Effector CD4-positive, alpha-beta T cell (primary cell): ENCODE data around the gene NCF4.
A peak's percentile ranks its signal among the peaks of the same experiment; 100 is the strongest.

Experiments
- DNase-seq: peaks from one replicate; pipeline ENCODE4 v3.0.0-alpha.2; 2020

NCF4 gene

GRCh38 chr22:36865346-36865745 lies 4.5 kb downstream of the NCF4 start:
- DNase-seq: no peak

DNA sequence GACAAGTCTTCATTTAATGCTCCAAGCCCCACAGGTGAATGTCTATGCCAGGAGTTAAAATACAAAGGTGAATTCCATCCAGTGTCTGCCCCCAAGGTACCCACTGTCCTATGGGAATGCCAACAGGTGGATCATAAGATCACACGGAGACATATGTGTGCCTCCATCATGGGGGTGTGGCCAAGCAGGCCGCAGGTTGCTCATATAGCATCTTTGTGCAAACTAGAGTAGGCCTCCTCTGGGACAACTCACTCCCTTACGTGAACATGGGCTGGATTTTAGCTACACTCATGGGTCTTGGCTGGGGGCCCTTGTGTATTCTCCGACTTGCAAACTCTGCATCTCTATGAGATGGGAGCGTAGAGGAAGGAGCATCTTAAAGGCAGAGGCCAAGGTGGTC lies 6.9 kb downstream of the NCF4 start:
- no peak for DNase-seq

- DNase-seq: no peak
Measured at GRCh38 chr22:36868546-36869181, 7.9 kb downstream of the NCF4 start.

GRCh38 chr22:36870250-36870649 lies 9.4 kb downstream of the NCF4 start:
- no peak for DNase-seq

DNA sequence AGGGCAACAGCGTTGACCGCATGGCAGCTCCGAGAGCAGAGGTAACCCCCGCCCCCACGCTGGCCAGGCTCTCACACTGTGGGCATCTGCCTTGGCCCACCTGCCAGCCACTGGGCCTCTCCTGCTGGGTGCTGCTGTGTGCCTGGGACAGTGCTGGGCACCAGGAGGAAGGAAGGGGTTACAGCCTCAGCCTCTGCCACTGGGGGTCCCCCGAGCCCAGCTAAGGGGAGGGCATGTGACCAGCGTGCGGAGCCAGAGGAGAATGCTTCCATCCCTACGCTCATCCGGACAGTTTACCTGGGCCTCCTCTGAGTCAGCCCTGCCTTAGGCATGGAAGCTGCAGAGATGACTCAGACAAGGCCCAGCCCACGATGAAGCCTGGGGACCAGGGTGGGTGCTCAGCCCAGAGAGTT lies 10.9 kb downstream of the NCF4 start:
- no peak for DNase-seq

DNA sequence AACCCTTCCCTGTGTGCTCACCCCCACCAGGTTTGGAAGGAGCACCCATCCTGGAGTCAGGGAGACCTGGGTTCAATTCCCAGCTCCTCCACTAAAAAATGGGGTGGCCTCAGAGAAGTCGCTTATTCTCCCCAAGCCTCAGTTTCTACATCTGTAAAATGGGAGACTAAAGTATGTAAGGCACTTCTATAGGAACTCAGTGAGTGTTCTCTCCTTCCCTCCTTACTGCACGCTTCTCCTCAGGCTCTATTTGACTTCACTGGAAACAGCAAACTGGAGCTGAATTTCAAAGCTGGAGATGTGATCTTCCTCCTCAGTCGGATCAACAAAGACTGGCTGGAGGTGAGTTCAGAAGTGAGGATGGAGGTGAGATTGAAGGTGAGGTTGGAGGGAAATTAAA lies 11.3 kb downstream of the NCF4 start:
- no peak for DNase-seq

DNA sequence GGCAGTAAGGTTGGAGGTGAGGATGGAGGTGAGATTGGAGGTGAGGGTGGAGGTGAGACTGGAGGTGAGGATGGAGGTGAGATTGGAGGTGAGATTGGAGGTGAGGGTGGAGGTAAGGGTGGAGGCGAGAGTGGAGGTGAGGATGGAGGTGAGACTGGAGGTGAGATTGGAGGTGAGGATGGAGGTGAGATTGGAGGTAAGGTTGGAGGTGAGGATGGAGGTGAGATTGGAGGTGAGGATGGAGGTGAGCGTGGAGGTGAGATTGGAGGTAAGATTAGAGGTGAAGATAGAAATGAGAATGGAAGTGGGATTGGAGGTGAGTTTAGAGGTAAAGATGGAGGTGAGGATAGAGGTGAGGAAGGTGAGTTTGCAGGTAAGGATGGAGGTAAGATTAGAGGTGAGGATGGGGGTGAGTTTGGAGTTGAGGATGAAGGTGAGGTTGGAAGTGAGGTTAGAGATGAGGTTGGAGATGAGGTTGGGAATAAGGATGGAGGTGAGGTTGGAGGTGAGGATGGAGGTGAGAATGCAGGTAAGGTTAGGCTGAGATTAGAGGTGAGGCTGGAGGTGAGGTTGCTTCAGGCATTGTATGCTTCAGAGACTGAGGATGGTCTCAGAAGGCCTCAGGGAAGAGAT lies 12.2 kb downstream of the NCF4 start:
- DNase-seq: no peak

GRCh38 chr22:36873614-36874308 lies 13.0 kb downstream of the NCF4 start:
- peak; percentile 9 for DNase-seq

DNA sequence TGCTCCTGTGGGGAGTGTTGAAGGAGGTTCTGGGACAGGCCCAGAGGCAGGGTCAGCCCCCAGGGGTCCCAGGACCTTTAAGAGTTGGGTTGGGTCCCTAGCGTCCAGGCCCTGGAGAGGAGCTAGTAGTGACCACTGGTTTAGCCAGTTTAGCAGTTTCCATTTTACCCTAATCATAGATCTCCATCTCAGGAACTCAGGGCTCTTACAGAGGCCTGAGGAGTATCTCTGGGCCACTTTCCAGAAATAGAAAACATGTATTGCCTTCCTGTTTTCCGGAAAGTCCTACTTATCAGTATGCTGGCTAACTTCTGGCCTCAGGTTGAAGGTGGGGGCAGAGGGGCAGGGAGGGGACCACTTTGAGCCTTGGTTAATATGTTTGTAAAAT lies 13.5 kb downstream of the NCF4 start:
- no peak for DNase-seq

DNA sequence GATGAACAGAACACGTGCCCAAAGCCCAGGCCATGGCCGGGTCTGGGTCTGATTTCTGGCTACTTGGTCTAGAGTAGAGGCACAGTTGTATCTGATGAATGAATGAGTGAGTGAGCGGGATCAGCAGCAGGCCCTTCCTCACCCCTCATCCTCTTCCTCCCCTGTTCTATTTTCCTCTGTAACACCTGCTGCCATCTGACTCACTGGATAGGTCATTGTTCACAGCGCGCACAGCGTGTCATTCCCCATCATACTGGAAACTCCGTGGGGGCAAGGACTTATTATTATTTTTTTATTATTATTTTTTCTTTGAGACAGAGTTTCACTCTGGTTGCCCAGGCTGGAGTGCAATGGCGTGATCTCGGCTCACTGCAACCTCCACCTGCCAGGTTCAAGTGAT lies 13.9 kb downstream of the NCF4 start:
- no peak for DNase-seq

DNA sequence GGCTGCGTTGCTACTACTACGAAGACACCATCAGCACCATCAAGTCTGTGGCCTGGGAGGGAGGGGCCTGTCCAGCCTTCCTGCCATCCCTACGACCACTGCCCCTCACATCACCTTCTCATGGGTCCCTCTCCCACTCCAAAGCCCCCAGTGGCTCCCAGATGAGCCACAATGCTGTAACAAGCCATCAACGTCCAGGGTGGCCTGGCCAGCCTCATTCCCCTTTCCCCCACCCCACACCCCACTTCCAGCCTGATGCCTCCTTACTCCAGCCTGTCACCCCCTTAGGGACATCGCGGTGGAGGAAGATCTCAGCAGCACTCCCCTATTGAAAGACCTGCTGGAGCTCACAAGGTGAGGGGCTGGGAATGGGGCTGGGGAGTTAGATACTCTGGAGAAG lies 14.9 kb downstream of the NCF4 start:
- DNase-seq: no peak

DNA sequence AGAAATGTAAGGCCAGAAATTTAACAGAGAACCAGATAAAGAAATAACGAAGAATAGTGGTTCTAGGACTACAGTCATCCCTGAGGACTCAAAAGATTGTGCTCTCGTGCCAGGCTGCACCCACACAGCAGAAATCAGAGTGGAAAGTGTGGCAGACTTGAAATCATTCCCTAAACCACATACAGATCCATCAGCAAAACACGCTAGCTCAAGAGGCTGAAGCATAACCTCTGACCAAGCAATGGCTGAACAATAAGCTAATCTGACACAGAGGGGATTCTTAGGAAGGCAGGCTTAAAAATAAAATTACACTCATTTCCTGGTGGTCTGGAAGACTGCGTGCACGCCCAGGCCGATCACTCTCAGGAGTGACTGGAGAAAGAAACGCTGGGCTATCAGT lies 19.0 kb downstream of the NCF4 start:
- DNase-seq: no peak

DNA sequence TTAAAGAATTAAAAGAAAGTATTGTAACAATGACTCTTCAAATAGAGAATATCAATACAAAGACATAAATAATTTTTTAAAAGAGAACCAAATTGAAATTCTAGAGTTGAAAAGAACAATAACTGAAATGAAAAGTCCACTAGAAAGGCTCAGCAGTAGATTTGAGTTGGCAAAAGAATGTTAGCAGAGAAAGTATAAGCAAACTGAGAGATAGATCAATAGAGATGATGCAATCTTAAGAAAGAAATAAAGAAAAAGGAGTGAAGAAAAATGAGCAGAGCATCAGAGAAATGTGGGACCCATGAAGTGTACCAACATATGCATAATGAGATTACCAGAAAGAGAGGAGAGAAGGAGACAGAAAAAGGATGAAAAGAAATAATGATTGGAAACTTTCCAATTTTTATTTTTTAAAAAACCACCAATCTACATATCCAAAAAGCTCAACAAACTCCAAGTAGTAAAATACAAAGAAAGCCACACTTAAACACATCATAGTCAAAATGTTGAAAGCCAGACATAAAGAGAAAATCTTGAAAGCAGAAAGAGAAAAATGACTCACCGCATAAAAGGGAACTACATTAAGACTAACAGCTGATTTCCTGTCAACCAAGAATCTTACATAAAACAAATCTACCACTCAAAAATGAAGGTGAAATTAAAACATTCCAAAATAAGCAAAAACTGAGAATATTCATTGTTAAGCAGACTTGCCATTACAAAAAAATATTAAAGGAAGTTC lies 20.9 kb downstream of the NCF4 start:
- DNase-seq: no peak

- DNase-seq: no peak
Measured at GRCh38 chr22:36884349-36885158, 23.7 kb downstream of the NCF4 start.

- no peak for DNase-seq
Measured at GRCh38 chr22:36885474-36885873, 24.7 kb downstream of the NCF4 start.

- DNase-seq: no peak
Measured at GRCh38 chr22:36886016-36886415, 25.2 kb downstream of the NCF4 start.

DNA sequence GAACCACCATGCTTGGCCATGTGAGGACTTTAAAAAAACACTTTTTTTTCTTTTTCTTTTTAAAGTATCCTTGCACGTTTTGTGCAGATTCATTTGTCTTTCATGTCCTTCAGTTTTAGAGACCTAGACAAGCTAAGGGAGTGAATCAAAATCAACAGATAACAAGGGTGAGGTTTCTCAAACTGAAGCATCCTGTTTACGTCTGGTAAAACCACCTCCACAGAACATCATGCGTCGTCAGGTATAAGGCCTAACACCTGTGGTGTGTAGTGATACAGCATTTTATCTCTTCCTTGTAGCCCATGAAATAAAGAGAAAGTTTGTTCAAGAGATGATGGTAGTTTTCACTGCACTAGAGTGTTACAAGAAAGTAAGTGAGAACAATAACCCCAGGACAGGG lies 26.4 kb downstream of the NCF4 start:
- DNase-seq: no peak

GRCh38 chr22:36891646-36892045 lies 30.8 kb downstream of the NCF4 start:
- no peak for DNase-seq

- DNase-seq: no peak
Measured at GRCh38 chr22:36892292-36892691, 31.5 kb downstream of the NCF4 start.

GRCh38 chr22:36893262-36893661 lies 32.5 kb downstream of the NCF4 start:
- DNase-seq: no peak

DNA sequence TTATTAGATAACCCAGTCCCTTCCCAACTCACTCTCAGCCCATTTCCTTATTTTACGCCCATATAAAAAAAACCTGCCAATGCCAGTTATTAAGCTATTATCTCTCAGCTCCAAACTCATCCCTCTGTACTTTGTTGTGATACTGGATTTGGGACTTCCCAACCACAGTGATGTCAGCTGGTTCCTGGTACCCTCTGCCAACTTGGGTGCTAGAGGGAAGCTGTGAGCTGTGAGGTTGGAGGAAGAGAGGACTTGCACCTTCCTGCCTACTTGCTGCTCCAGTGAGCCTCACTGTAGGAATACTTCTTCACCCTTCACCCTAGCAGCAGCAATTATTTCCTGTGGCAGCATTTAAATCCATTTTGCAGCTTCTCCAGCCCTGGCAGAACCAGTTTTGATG lies 33.5 kb downstream of the NCF4 start:
- no peak for DNase-seq

DNA sequence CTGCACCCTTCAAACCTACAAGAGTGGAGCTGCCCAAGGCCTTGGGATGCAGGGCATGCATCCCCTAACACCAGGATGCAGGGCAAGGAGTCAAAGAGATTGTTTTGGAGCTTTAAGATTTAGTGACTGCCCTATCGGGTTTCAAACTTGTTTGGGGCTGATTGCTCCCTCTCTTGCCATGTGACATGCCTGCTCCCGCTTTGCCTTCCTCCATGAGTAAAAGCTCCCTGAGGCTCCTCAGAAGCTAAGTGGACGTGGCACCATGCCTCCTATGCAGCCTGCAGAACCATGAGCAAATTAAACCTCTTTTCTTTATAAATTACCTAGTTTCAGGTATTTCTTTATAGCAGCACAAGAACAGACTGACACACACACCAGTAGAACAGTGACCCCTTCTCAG lies 36.8 kb downstream of the NCF4 start:
- DNase-seq: no peak

- DNase-seq: no peak
Measured at GRCh38 chr22:36898690-36899089, 37.9 kb downstream of the NCF4 start.
